ENCODE results near the gene RENBP. TPM values are rescaled to one million over a fixed set of nuclear protein-coding genes. Genes with fewer than 3 reads are reported as not detected.

RENBP gene
- total RNA-seq, 4 donors from 2014 or later: 4.6 to 13.1 (median 7.2) TPM; not detected in 1

- Histone ChIP-seq H3K4me3 (peak overlapping the region; percentile 52 to 63 (median 53)), H3K9me3 (no peaks in the 10 kb centered on the region), H3K36me3 (no peaks in the 10 kb centered on the region), H3K27ac (peak overlapping the region; percentile 96 to 99 (median 98)), H3K27me3 (no peaks in the 10 kb centered on the region), H3K4me1 (peaks cover 7 to 30% (median 19%) of the 10 kb centered on the region in 4 donors)
- TF ChIP-seq POLR2AphosphoS5 (IDR thresholded peaks at IDR 0.05) (no peak), EP300 (IDR thresholded peaks at IDR 0.05; ENCODE audit: low read depth) (no peak), CTCF (IDR thresholded peaks at IDR 0.05) (no peak), POLR2A (IDR thresholded peaks at IDR 0.05) (no peak)
- no peak for DNase-seq
- 39% methylated on average over 8 of the region's 8 CpGs; no CpG with 5 or more reads in 1 of the 2 donors for WGBS, 2 donors (ENCODE audit: low coverage in 1 of 2)
- in situ Hi-C loops (cut with MboI; ENCODE audit: low pct_ligation_motif_present in 1 of 4, low pct_unique_long_range_greater_than_20kb in 1 of 4, low sequenced_read_pairs in 3 of 4): loop anchor here in 1 of 4 donors (25.0 kb wide), 2 partner anchors 140 to 965 kb away; partner anchors contain the start of genes IDH3G, SRPK3 and SSR4
- intact Hi-C loops (cut with DNase I; ENCODE audit: low total_unique reads): no loop called here
These were observed 16.8 kb downstream of the RENBP start for GRCh38 chrX:153927672-153927921.

GRCh38 chrX:153926858-153927671 lies 17.4 kb downstream of the RENBP start:
- Histone ChIP-seq H3K27me3 (no peaks in the 10 kb centered on the region), H3K36me3 (no peaks in the 10 kb centered on the region), H3K4me1 (peaks cover 7 to 34% (median 19%) of the 10 kb centered on the region in 4 donors), H3K27ac (peak overlapping the region; percentile 96 to 99 (median 98)), H3K9me3 (no peaks in the 10 kb centered on the region), H3K4me3 (peak overlapping the region; percentile 52 to 63 (median 53))
- no peak for TF ChIP-seq EP300 (IDR thresholded peaks at IDR 0.05; ENCODE audit: low read depth)
- TF ChIP-seq POLR2A (IDR thresholded peaks at IDR 0.05): no peak
- TF ChIP-seq POLR2AphosphoS5 (IDR thresholded peaks at IDR 0.05): peak in 2 of 3 donors; percentile 30 to 49
- 34% methylated on average over 24 of the region's 31 CpGs; no CpG with 5 or more reads in 1 of the 2 donors for WGBS, 2 donors (ENCODE audit: low coverage in 1 of 2)
- intact Hi-C loops (cut with DNase I; ENCODE audit: low total_unique reads): no loop called here
- peak; percentile 77 for DNase-seq
- in situ Hi-C loops (cut with MboI; ENCODE audit: low pct_ligation_motif_present in 1 of 4, low pct_unique_long_range_greater_than_20kb in 1 of 4, low sequenced_read_pairs in 3 of 4): loop anchor here in 1 of 4 donors (25.0 kb wide), 2 partner anchors 140 to 965 kb away; partner anchors contain the start of genes IDH3G, SRPK3 and SSR4

- 34% methylated on average over 3 of the region's 4 CpGs; no CpG with 5 or more reads in 1 of the 2 donors for WGBS, 2 donors (ENCODE audit: low coverage in 1 of 2)
- TF ChIP-seq POLR2A (IDR thresholded peaks at IDR 0.05) (peak; percentile 55), EP300 (IDR thresholded peaks at IDR 0.05; ENCODE audit: low read depth) (no peak)
- Histone ChIP-seq H3K36me3 (no peaks in the 10 kb centered on the region), H3K4me3 (peak overlapping the region; percentile 10 to 63 (median 53)), H3K4me1 (peaks cover 7 to 39% (median 19%) of the 10 kb centered on the region in 4 donors), H3K27me3 (no peaks in the 10 kb centered on the region), H3K27ac (peak overlapping the region; percentile 96 to 99 (median 98)), H3K9me3 (no peaks in the 10 kb centered on the region)
- no peak for DNase-seq
- in situ Hi-C loops (cut with MboI; ENCODE audit: low pct_ligation_motif_present in 1 of 4, low pct_unique_long_range_greater_than_20kb in 1 of 4, low sequenced_read_pairs in 3 of 4): loop anchor here in 1 of 4 donors (25.0 kb wide), 2 partner anchors 139 to 964 kb away; partner anchors contain the start of genes IDH3G, SRPK3 and SSR4
- intact Hi-C loops (cut with DNase I; ENCODE audit: low total_unique reads): no loop called here
These were observed 17.9 kb downstream of the RENBP start for GRCh38 chrX:153926552-153926857.

GRCh38 chrX:153925739-153926551 lies 18.5 kb downstream of the RENBP start, which contains the start of gene ARHGAP4:
TSS of gene ARHGAP4 (minus strand) at chrX:153926264. CDS start at chrX:153926202, 62 bp downstream.
- intact Hi-C loops (cut with DNase I; ENCODE audit: low total_unique reads) (no loop called here), in situ Hi-C loops (cut with MboI; ENCODE audit: low pct_ligation_motif_present in 1 of 4, low pct_unique_long_range_greater_than_20kb in 1 of 4, low sequenced_read_pairs in 3 of 4) (loop anchor here in 1 of 4 donors (25.0 kb wide), 2 partner anchors 139 to 964 kb away; partner anchors contain the start of genes IDH3G, SRPK3 and SSR4)
- no peak for DNase-seq
- Histone ChIP-seq H3K27ac (peak within 1 kb of the TSS; percentile 96 to 99 (median 98)), H3K9me3 (no peaks in the 10 kb centered on the region), H3K4me1 (peaks cover 7 to 45% (median 19%) of the 10 kb centered on the region in 4 donors), H3K36me3 (no peaks in the 10 kb centered on the region), H3K4me3 (peak within 1 kb of the TSS; percentile 10 to 63 (median 53)), H3K27me3 (no peaks in the 10 kb centered on the region)
- WGBS, 2 donors (ENCODE audit: low coverage in 1 of 2): 59% methylated on average over 45 of the region's 59 CpGs; no CpG with 5 or more reads in 1 of the 2 donors
- no peak for TF ChIP-seq POLR2AphosphoS5 (IDR thresholded peaks at IDR 0.05)
- no peak for TF ChIP-seq POLR2A (IDR thresholded peaks at IDR 0.05)
- TF ChIP-seq EP300 (IDR thresholded peaks at IDR 0.05; ENCODE audit: low read depth): no peak
- TF ChIP-seq CTCF (IDR thresholded peaks at IDR 0.05): no peak
